Fibroblast of lung (primary cell): ENCODE results near the gene PDE4B.

Experiments
- EZH2 ChIP-seq: IDR thresholded peaks from 2 replicates; pipeline ENCODE4 v1.5.1; 2012; ENCODE audit warnings: low read length, control low read depth, mild to moderate bottlenecking; ENCODE audit errors: missing control alignments
- TF ChIP-seq, protein P1 (sequence below), 2 donors: IDR thresholded peaks in 1 of 2; conservative IDR thresholded peaks in 1 of 2; 1 replicate in 1 of 2; 2 replicates in 1 of 2; pipeline ENCODE4 v1.5.1; 2011 to 2012; ENCODE audit warnings: low read length in 2 of 2, control low read depth in 1 of 2, inconsistent platforms in 1 of 2, low read depth in 1 of 2, mild to moderate bottlenecking in 1 of 2

DNA sequence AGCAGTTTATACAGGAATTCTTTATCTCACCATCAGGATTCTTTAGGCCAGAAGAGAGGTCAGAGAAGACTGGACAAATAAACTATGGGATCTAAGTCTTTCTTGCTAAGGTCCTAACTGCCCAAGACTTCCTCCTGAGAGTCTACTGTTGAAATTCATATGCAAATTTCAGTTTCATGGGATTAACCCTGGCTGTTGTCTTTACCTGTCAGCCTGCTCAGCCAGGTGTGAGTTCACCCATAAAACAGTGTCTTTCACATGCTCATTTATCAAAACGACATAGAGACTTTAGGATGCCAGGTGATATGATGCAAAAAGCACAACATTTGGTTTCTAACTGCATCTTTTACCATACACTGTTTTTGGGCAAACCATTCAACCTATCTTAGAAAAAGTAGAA lies 211.0 kb downstream of the PDE4B start:
- TF ChIP-seq, protein P1, sequence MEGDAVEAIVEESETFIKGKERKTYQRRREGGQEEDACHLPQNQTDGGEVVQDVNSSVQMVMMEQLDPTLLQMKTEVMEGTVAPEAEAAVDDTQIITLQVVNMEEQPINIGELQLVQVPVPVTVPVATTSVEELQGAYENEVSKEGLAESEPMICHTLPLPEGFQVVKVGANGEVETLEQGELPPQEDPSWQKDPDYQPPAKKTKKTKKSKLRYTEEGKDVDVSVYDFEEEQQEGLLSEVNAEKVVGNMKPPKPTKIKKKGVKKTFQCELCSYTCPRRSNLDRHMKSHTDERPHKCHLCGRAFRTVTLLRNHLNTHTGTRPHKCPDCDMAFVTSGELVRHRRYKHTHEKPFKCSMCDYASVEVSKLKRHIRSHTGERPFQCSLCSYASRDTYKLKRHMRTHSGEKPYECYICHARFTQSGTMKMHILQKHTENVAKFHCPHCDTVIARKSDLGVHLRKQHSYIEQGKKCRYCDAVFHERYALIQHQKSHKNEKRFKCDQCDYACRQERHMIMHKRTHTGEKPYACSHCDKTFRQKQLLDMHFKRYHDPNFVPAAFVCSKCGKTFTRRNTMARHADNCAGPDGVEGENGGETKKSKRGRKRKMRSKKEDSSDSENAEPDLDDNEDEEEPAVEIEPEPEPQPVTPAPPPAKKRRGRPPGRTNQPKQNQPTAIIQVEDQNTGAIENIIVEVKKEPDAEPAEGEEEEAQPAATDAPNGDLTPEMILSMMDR (conservative IDR thresholded peaks at IDR 0.05 in 1 of 2, IDR thresholded peaks at IDR 0.05 in 1 of 2; ENCODE audit: low read depth in 1 of 2, low read length in 2 of 2): no peak
- TF ChIP-seq EZH2: no peak
